Endothelial cell of umbilical vein (primary cell): ENCODE data around the gene DRC1. TPM values are rescaled to one million over a fixed set of nuclear protein-coding genes. Genes with fewer than 3 reads are reported as not detected.
A peak's percentile ranks its signal among the peaks of the same experiment; 100 is the strongest.

ENCODE experiments used
- BruUV-seq: library from RNA; stranded (reverse); fragments of 400-500 nt; replicated peaks from 2 replicates; lab custom pipeline; 2021; lab: Mats Ljungman, UMichigan
- CTCF ChIA-PET: fragments of 300-600, 350-600 bp; sonication (Branson Sonifier 250); formaldehyde crosslinking; loops from one replicate; lab custom pipeline; 2021; ENCODE audit warnings: antibody characterized with exemption, inconsistent platforms; lab: Charles Lee
- POLR2A ChIA-PET: fragments of 300-600, 350-600 bp; sonication (Branson Sonifier 250); formaldehyde crosslinking; loops from one replicate; lab custom pipeline; 2021; ENCODE audit warnings: antibody characterized with exemption, inconsistent platforms; lab: Charles Lee
- DNase-seq: peaks from one replicate; pipeline ENCODE4 v3.0.0-alpha.2; 2011; ENCODE audit warnings: low read depth, low spot score
- FAIRE-seq: peaks from 2 replicates; lab custom pipeline; 2011; peaks lifted over from hg19 to GRCh38; lab: Jason Lieb, UNC
- H2AFZ ChIP-seq: 2 replicates; pipeline ENCODE4 v1.6.0; 2012; ENCODE audit warnings: low read depth, low read length, control low read depth, inconsistent platforms
- H3K27ac ChIP-seq: 2 replicates; pipeline ENCODE4 v1.5.1; 2011; ENCODE audit warnings: low read depth, mild to moderate bottlenecking, control low read depth, low read length, moderate library complexity; ENCODE audit not compliant: insufficient read depth
- H3K27me3 ChIP-seq, 2 experiments: 2 replicates each; pipeline versions ENCODE4 v1.6.0 to v1.6.1; 2011; ENCODE audit warnings: low read length in 2 of 2, mixed read lengths in 1 of 2; ENCODE audit not compliant: control insufficient read depth in 2 of 2, insufficient read depth in 2 of 2
- H3K36me3 ChIP-seq, 2 experiments: 2 replicates in 1 of 2; 3 replicates in 1 of 2; pipeline ENCODE4 v1.5.1; 2011; ENCODE audit warnings: low read length in 2 of 2, mild to moderate bottlenecking in 1 of 2, moderate library complexity in 1 of 2; ENCODE audit not compliant: control insufficient read depth in 2 of 2, insufficient read depth in 2 of 2; ENCODE audit errors: extremely low read depth in 1 of 2
- H3K4me1 ChIP-seq: 3 replicates; pipeline ENCODE4 v1.5.1; 2011; ENCODE audit warnings: mild to moderate bottlenecking, low read length; ENCODE audit not compliant: control insufficient read depth, insufficient read depth; ENCODE audit errors: extremely low read depth
- H3K4me2 ChIP-seq: 2 replicates; pipeline ENCODE4 v1.6.1; 2011; ENCODE audit warnings: low read length, control low read depth, mixed read lengths; ENCODE audit not compliant: insufficient read depth
- H3K4me3 ChIP-seq, 3 experiments: fragments of 200-600 bp in 1 of 3; sonication (generic), shearing (Covaris generic) in 1 of 3; replicated peaks in 1 of 3; 2 replicates each; pipeline ENCODE4 v1.5.1; 2011 to 2016; ENCODE audit warnings: control low read depth in 3 of 3, low read length in 3 of 3, mild to moderate bottlenecking in 2 of 3, inconsistent platforms in 1 of 3, low read depth in 1 of 3, moderate library complexity in 1 of 3; ENCODE audit not compliant: insufficient read depth in 1 of 3
- H3K79me2 ChIP-seq: 2 replicates; pipeline ENCODE4 v1.6.0; 2012; ENCODE audit warnings: low read length, inconsistent platforms; ENCODE audit not compliant: control insufficient read depth, insufficient read depth
- H3K9ac ChIP-seq: replicated peaks from 2 replicates; pipeline ENCODE3; 2011; ENCODE audit warnings: low read length, control low read depth; ENCODE audit not compliant: insufficient read depth; ENCODE audit errors: extremely low read depth
- H3K9me1 ChIP-seq: replicated peaks from 3 replicates; pipeline ENCODE4 v1.6.0; 2011; ENCODE audit warnings: mild to moderate bottlenecking, low read length; ENCODE audit not compliant: control insufficient read depth, insufficient read depth; ENCODE audit errors: extremely low read depth
- H3K9me3 ChIP-seq: replicated peaks from 2 replicates; pipeline ENCODE4 v1.5.1; 2012; ENCODE audit warnings: low read length, inconsistent platforms; ENCODE audit not compliant: control insufficient read depth, insufficient read depth
- H4K20me1 ChIP-seq: replicated peaks from 2 replicates; pipeline ENCODE3; 2011; ENCODE audit warnings: mild to moderate bottlenecking, low read length; ENCODE audit not compliant: control insufficient read depth, insufficient read depth; ENCODE audit errors: extremely low read depth
- CTCF ChIP-seq, 2 donors: IDR thresholded peaks; 1 replicate in 1 of 2; 2 replicates in 1 of 2; pipeline ENCODE4 v1.5.1; 2011; ENCODE audit warnings: low read length in 2 of 2, mild to moderate bottlenecking in 2 of 2, moderate library complexity in 2 of 2, control low read depth in 1 of 2, inconsistent platforms in 1 of 2, low read depth in 1 of 2; ENCODE audit not compliant: insufficient read depth in 1 of 2; ENCODE audit errors: extremely low read depth in 1 of 2
- EZH2 ChIP-seq: IDR thresholded peaks from 2 replicates; pipeline ENCODE4 v1.6.1; 2012; ENCODE audit warnings: borderline replicate concordance, low read depth, mild to moderate bottlenecking, moderate library complexity, low read length, inconsistent platforms; ENCODE audit not compliant: severe bottlenecking
- FOS ChIP-seq: IDR thresholded peaks from 2 replicates; pipeline ENCODE4 v1.6.1; 2011; ENCODE audit warnings: mild to moderate bottlenecking, low read length, moderate library complexity, borderline replicate concordance; ENCODE audit not compliant: insufficient read depth
- GATA2 ChIP-seq: IDR thresholded peaks from 2 replicates; pipeline ENCODE4 v1.7.0; 2011; ENCODE audit warnings: low read depth, mild to moderate bottlenecking, moderate library complexity, mixed read lengths, low read length; ENCODE audit not compliant: insufficient read length, insufficient read depth
- JUN ChIP-seq: IDR thresholded peaks from 2 replicates; pipeline ENCODE4 v1.6.1; 2011; ENCODE audit warnings: borderline replicate concordance, low read depth; ENCODE audit not compliant: insufficient read length, insufficient read depth
- MAX ChIP-seq: IDR thresholded peaks from 2 replicates; pipeline ENCODE4 v1.6.1; 2011; ENCODE audit not compliant: insufficient read depth, insufficient read length
- MYC ChIP-seq: IDR thresholded peaks from one replicate; pipeline ENCODE4 v1.6.1; 2011; ENCODE audit warnings: mild to moderate bottlenecking, low read depth, low read length
- POLR2A ChIP-seq: IDR thresholded peaks from 2 replicates; pipeline ENCODE4 v1.6.1; 2012; ENCODE audit warnings: low read depth, mild to moderate bottlenecking, control low read depth, low read length
- POLR2AphosphoS5 ChIP-seq: IDR thresholded peaks from 2 replicates; pipeline ENCODE4 v1.6.1; 2012; ENCODE audit warnings: low read depth, mild to moderate bottlenecking, control low read depth, low read length, moderate library complexity; ENCODE audit not compliant: insufficient read depth
- dilution Hi-C: fragments of 300-500 bp; cut with MboI; formaldehyde crosslinking; loops from one replicate; pipeline ENCODE4 v1.15.0; 2019; ENCODE audit warnings: low sequenced_read_pairs; ENCODE audit not compliant: extremely low pct_ligation_motif_present
- intact Hi-C: fragments of 100-400 bp; cut with micrococcal nuclease; formaldehyde crosslinking; loops from one replicate; pipeline ENCODE4 v1.10.0; 2022
- polyA plus RNA-seq, 4 experiments: library from polyadenylated mRNA; depleted of rRNA in 3 of 4; stranded (reverse) in 3 of 4; unstranded in 1 of 4; fragments of >200 nt; gene quantifications; 2 replicates each; pipeline versions ENCODE4 v1.2.1 to v1.2.3, GENCODE V29; 2011 to 2012; ENCODE audit warnings: missing spikeins in 1 of 4
- total RNA-seq: library from RNA; stranded (reverse); gene quantifications from 2 replicates; pipeline ENCODE4 v1.2.3, GENCODE V29; 2021

DRC1 gene
- total and polyA plus RNA-seq, 2 donors (not counting 3 experiments of a cell fraction or from before 2014, with no cell fraction given) = 0.44 TPM; not detected in 1

GRCh38 chr2:26492749-26493515, 91.2 kb downstream of the DRC1 start:
- CTCF ChIA-PET = interaction anchor here (2.3 kb wide), 1 partner anchor 10 kb away, joined by 10 read pairs; no protein-coding TSS in a partner anchor
- intact Hi-C loops = loop anchor here (1.0 kb wide), 1 partner anchor 10 kb away; no protein-coding TSS in a partner anchor
- FAIRE-seq = peak; percentile 21

More at GRCh38 chr2:26492749-26493515, 91.2 kb downstream of the DRC1 start:
- H3K36me3 ChIP-seq = no peaks in the 10 kb centered on the region
- no peak overlapping the region for H3K4me3 ChIP-seq
- H3K4me1 ChIP-seq = peaks cover 41% of the 10 kb centered on the region
- H3K9me1 ChIP-seq = no peaks in the 10 kb centered on the region
- H3K9me3 ChIP-seq = no peaks in the 10 kb centered on the region
- TF ChIP-seq MYC (no peak), POLR2A (no peak), POLR2AphosphoS5 (no peak), CTCF (IDR thresholded peaks at IDR 0.05; ENCODE audit: extremely low read depth in 1 of 2, insufficient read depth in 1 of 2, low read depth in 1 of 2, low read length in 2 of 2) (no peak), MAX (no peak), JUN (no peak), FOS (no peak), GATA2 (no peak), EZH2 (no peak)
- BruUV-seq = no TSS peak
- H4K20me1 ChIP-seq = no peaks in the 10 kb centered on the region
- no peak overlapping the region for H3K4me2 ChIP-seq
- no peaks in the 10 kb centered on the region for H3K79me2 ChIP-seq
- H3K27me3 ChIP-seq = no peaks in the 10 kb centered on the region
- DNase-seq = peak; percentile 22
- dilution Hi-C loops = no loop called here
- H3K27ac ChIP-seq = peak overlapping the region; percentile 93
- peak overlapping the region; percentile 9 for H2AFZ ChIP-seq
- no peak overlapping the region for H3K9ac ChIP-seq
- POLR2A ChIA-PET = no interaction called here
